Activated T-cell treated with anti-CD3 and anti-CD28 coated beads, Interleukin-2, amount 50 U/mL, for 72 hours (primary cell): ENCODE measurements around the gene WNT10A. TPM values are rescaled to one million over a fixed set of nuclear protein-coding genes. Genes with fewer than 3 reads are reported as not detected.
A peak's percentile ranks its signal among the peaks of the same experiment; 100 is the strongest.

Experiments
- ATAC-seq, 2 donors: fragments of 150-1000 bp; cut with Tn5 transposase; replicated peaks in 1 of 2; 2 replicates each; pipeline ENCODE4 v1.10.0; 2021; ENCODE audit warnings: moderate library complexity in 2 of 2, mild to moderate bottlenecking in 1 of 2
- DNase-seq, 2 donors: peaks; one replicate each; pipeline ENCODE4 v3.0.0; 2021 to 2022; ENCODE audit warnings: mixed read lengths in 1 of 2
- H3K27ac Mint-ChIP-seq: one replicate; pipeline ENCODE4 v1.8.0; 2022; ENCODE audit warnings: mild to moderate bottlenecking, moderate library complexity, mixed read lengths
- H3K27me3 Mint-ChIP-seq: one replicate; pipeline ENCODE4 v1.8.0; 2022; ENCODE audit warnings: low read depth, mixed read lengths
- H3K36me3 Mint-ChIP-seq, 2 donors: one replicate each; pipeline ENCODE4 v1.8.0; 2022; ENCODE audit warnings: mixed read lengths in 2 of 2, mild to moderate bottlenecking in 1 of 2; ENCODE audit not compliant: insufficient read depth in 2 of 2
- H3K4me1 Mint-ChIP-seq: one replicate; pipeline ENCODE4 v1.8.0; 2022; ENCODE audit warnings: low read depth, mixed read lengths
- H3K4me3 Mint-ChIP-seq, 2 donors: one replicate each; pipeline ENCODE4 v1.8.0; 2022; ENCODE audit warnings: mild to moderate bottlenecking in 2 of 2, mixed read lengths in 2 of 2, moderate library complexity in 2 of 2
- H3K9me3 Mint-ChIP-seq, 2 donors: one replicate each; pipeline ENCODE4 v1.8.0; 2022; ENCODE audit warnings: mixed read lengths in 2 of 2
- total RNA-seq, 2 donors: library from RNA; stranded (reverse); gene quantifications; one replicate each; pipeline ENCODE4 v1.2.3, GENCODE V29; 2022

Gene WNT10A
- total RNA-seq, 2 donors from 2014 or later: 3.4 to 8.6 TPM

DNA sequence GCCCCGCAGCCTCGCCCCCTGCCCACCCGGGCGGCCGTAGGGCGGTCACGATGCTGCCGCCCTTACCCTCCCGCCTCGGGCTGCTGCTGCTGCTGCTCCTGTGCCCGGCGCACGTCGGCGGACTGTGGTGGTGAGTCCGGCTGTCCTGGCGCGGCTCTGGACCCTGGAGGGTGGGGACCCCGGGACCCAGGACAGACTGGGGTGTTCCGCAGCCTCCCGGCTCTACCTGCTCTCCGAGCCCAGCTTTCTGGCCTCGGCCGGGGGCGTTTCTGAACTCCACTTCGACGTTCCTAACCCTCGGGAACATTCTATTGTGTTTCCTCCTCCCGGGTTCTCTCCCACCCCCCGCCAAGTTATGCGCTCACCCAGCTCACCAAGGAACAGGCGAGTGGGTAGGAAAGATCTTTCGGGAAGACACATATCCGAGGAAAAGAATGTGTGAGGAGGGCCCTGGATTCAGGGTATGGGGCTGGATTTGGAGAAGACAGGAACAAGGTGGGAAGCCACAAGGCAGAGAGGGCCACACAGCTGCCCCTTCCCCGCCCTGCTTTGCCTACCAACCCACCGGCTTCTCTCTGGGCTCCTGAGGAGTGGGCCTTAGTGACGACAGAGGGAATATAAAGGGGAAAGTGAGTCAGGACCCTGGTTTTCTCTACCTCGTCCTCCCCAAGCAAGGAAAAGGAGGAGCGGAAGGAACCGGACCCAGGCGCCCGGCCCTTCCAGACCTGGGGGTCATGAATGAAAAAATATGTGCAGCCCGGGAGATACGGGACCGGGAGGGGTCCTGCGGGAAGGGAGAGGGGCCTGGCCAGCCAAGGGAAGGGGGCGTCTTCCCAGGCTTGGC, 20.4 kb upstream of the WNT10A start:
- Mint-ChIP-seq H3K27ac (no peak overlapping the region), H3K36me3 (no peaks in the 10 kb centered on the region), H3K4me3 (peak overlapping the region; percentile 73 to 74), H3K4me1 (peaks cover 14% of the 10 kb centered on the region), H3K9me3 (no peaks in the 10 kb centered on the region), H3K27me3 (peaks cover 89% of the 10 kb centered on the region)
- ATAC-seq: no peak
- no peak for DNase-seq

DNA sequence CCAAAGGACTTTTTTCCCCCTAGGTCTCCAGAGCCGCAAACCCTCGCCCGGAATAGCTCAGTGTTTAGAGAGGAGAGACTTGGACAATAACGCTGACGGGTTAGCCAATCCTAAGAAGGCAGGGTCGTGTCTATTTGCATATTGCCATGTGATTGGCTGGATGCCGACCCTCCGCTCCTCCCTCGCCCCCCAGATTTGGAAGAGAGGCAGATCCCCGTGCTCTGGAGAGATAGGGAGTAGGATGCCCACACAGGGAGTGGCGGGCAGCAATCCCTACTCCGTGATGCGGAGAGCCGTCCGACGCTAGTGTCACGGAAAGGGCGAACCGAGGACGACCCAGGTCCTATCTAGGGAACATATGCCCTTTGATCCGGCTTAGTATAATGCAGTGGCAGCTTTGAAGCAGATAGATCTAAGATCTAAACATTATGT, 19.7 kb upstream of the WNT10A start:
- peaks cover 82% of the 10 kb centered on the region for H3K27me3 Mint-ChIP-seq
- H3K9me3 Mint-ChIP-seq: no peaks in the 10 kb centered on the region
- H3K27ac Mint-ChIP-seq: no peak overlapping the region
- no peaks in the 10 kb centered on the region for H3K36me3 Mint-ChIP-seq
- ATAC-seq (peak; percentile 66 to 67), DNase-seq (no peak)
- peaks cover 14% of the 10 kb centered on the region for H3K4me1 Mint-ChIP-seq
- H3K4me3 Mint-ChIP-seq: peak overlapping the region; percentile 15 to 32

- H3K9me3 Mint-ChIP-seq: no peaks in the 10 kb centered on the region
- H3K27ac Mint-ChIP-seq: no peak overlapping the region
- peaks cover 14% of the 10 kb centered on the region for H3K4me1 Mint-ChIP-seq
- no peak for ATAC-seq
- H3K36me3 Mint-ChIP-seq: no peaks in the 10 kb centered on the region
- H3K4me3 Mint-ChIP-seq: peak overlapping the region in 1 of 2 donors; percentile 29
- peaks cover 74% of the 10 kb centered on the region for H3K27me3 Mint-ChIP-seq
- no peak for DNase-seq
These were observed 18.9 kb upstream of the WNT10A start for GRCh38 chr2:218861645-218862318.

- no peak for DNase-seq
- H3K27ac Mint-ChIP-seq: no peak overlapping the region
- no peak for ATAC-seq
- H3K4me1 Mint-ChIP-seq: peaks cover 14% of the 10 kb centered on the region
- H3K4me3 Mint-ChIP-seq: no peak overlapping the region
- H3K36me3 Mint-ChIP-seq: no peaks in the 10 kb centered on the region
- H3K9me3 Mint-ChIP-seq: no peaks in the 10 kb centered on the region
- H3K27me3 Mint-ChIP-seq: peaks cover 70% of the 10 kb centered on the region
These were observed 17.6 kb upstream of the WNT10A start for GRCh38 chr2:218863021-218863520.

DNA sequence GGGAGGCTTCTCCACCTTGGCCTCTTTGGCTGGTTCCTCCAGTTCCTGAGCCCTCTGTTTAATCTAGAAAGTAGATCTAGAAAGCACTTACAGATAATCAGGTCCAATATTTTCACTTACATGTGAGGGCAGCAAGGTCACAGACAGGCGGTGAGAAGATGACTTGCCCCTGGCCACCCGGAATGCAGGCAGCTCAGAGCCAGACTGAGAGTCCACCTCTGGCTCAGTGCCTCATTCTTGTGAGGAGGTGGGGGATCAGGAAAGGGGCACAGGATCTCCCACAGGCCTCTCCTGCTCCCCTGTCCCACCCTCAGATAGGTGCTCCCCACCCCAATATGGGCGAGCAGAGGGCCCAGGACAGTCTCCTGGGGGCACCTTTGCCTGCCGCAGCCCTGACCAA, 15.3 kb upstream of the WNT10A start:
- peaks cover 74% of the 10 kb centered on the region for H3K27me3 Mint-ChIP-seq
- no peak overlapping the region for H3K4me3 Mint-ChIP-seq
- no peak overlapping the region for H3K27ac Mint-ChIP-seq
- ATAC-seq (no peak), DNase-seq (no peak)
- H3K36me3 Mint-ChIP-seq: no peaks in the 10 kb centered on the region
- H3K4me1 Mint-ChIP-seq: peaks cover 9% of the 10 kb centered on the region
- H3K9me3 Mint-ChIP-seq: no peaks in the 10 kb centered on the region

DNA sequence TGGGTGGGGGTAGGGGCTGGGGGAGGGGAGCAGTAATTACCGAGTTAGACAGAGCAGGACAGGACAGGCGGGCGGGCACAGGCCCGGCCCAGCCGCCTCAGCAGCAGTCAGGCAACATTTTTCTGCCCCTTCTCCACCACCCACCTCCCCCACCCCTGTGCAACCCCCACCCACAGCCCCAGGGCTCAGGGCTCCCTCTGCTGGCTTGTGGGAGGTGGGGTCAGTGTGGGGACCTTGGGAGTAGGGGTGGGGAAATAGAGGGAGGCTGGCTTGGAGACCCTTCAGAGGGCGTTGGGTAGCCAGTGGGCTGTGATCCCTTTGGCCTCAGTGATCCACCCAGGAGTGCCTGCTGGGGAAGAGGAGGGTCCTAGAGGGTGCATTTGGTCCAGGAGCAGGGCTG, 14.7 kb upstream of the WNT10A start:
- H3K4me3 Mint-ChIP-seq: no peak overlapping the region
- no peak overlapping the region for H3K27ac Mint-ChIP-seq
- H3K4me1 Mint-ChIP-seq: peaks cover 3% of the 10 kb centered on the region
- no peak for ATAC-seq
- H3K9me3 Mint-ChIP-seq: no peaks in the 10 kb centered on the region
- DNase-seq: no peak
- peaks cover 74% of the 10 kb centered on the region for H3K27me3 Mint-ChIP-seq
- no peaks in the 10 kb centered on the region for H3K36me3 Mint-ChIP-seq

GRCh38 chr2:218867900-218868299, 12.8 kb upstream of the WNT10A start:
- Mint-ChIP-seq H3K36me3 (peaks cover 0 to 2% of the 10 kb centered on the region in 2 donors), H3K4me3 (no peak overlapping the region)

GRCh38 chr2:218869064-218869463, 11.6 kb upstream of the WNT10A start:
- no peaks in the 10 kb centered on the region for H3K9me3 Mint-ChIP-seq
- H3K4me3 Mint-ChIP-seq: no peak overlapping the region
- H3K36me3 Mint-ChIP-seq: peaks cover 0 to 2% of the 10 kb centered on the region in 2 donors
- peaks cover 15% of the 10 kb centered on the region for H3K4me1 Mint-ChIP-seq
- H3K27ac Mint-ChIP-seq: no peak overlapping the region
- ATAC-seq (no peak), DNase-seq (no peak)
- peaks cover 73% of the 10 kb centered on the region for H3K27me3 Mint-ChIP-seq

More at GRCh38 chr2:218867900-218868299, 12.8 kb upstream of the WNT10A start:
- ATAC-seq: no peak
- no peak for DNase-seq
- H3K9me3 Mint-ChIP-seq: no peaks in the 10 kb centered on the region
- peaks cover 11% of the 10 kb centered on the region for H3K4me1 Mint-ChIP-seq
- H3K27me3 Mint-ChIP-seq: peaks cover 75% of the 10 kb centered on the region
- no peak overlapping the region for H3K27ac Mint-ChIP-seq

DNA sequence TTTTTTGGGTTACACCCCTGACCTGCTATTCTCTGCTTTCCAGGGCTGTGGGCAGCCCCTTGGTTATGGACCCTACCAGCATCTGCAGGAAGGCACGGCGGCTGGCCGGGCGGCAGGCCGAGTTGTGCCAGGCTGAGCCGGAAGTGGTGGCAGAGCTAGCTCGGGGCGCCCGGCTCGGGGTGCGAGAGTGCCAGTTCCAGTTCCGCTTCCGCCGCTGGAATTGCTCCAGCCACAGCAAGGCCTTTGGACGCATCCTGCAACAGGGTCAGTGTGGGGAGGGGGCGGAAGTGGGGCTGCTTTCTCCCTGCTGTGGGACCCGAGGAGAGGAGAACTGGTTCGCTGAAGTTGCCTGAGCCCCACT, 9.7 kb upstream of the WNT10A start:
- Mint-ChIP-seq H3K27me3 (peaks cover 77% of the 10 kb centered on the region), H3K4me1 (peaks cover 15% of the 10 kb centered on the region), H3K36me3 (peaks cover 0 to 2% of the 10 kb centered on the region in 2 donors), H3K27ac (no peak overlapping the region), H3K9me3 (no peaks in the 10 kb centered on the region), H3K4me3 (peak overlapping the region; percentile 23 to 43)
- ATAC-seq (peak; percentile 12 to 38), DNase-seq (no peak)

GRCh38 chr2:218871345-218872302, 9.0 kb upstream of the WNT10A start:
- peaks cover 83% of the 10 kb centered on the region for H3K27me3 Mint-ChIP-seq
- ATAC-seq: peak; percentile 41 to 63

GRCh38 chr2:218872645-218873358, 7.8 kb upstream of the WNT10A start:
- Mint-ChIP-seq H3K4me1 (peaks cover 26% of the 10 kb centered on the region), H3K36me3 (peaks cover 0 to 2% of the 10 kb centered on the region in 2 donors), H3K27me3 (peaks cover 80% of the 10 kb centered on the region), H3K9me3 (no peaks in the 10 kb centered on the region), H3K4me3 (peak overlapping the region; percentile 49 to 77), H3K27ac (no peak overlapping the region)
- no peak for DNase-seq
- no peak for ATAC-seq

More at GRCh38 chr2:218871345-218872302, 9.0 kb upstream of the WNT10A start:
- Mint-ChIP-seq H3K36me3 (peaks cover 0 to 2% of the 10 kb centered on the region in 2 donors), H3K9me3 (no peaks in the 10 kb centered on the region), H3K4me3 (peak overlapping the region; percentile 59 to 77), H3K4me1 (peaks cover 18% of the 10 kb centered on the region), H3K27ac (no peak overlapping the region)
- no peak for DNase-seq
